ENCODE results near the gene RNF128.

Gene RNF128

GRCh38 chrX:106698693-106699092 lies 27.8 kb upstream of the RNF128 start:
- TF ChIP-seq ZNF384 (IDR thresholded peaks at IDR 0.05) (no peak), NFRKB (IDR thresholded peaks at IDR 0.05) (no peak), L3MBTL2 (conservative IDR thresholded peaks at IDR 0.05) (no peak), FOXM1 (IDR thresholded peaks at IDR 0.05; ENCODE audit: borderline replicate concordance) (no peak), ARNT (IDR thresholded peaks at IDR 0.05) (no peak), TARDBP (IDR thresholded peaks at IDR 0.05) (no peak), HDGF (IDR thresholded peaks at IDR 0.05; ENCODE audit: borderline replicate concordance) (no peak), LEF1 (IDR thresholded peaks at IDR 0.05; ENCODE audit: borderline replicate concordance) (no peak), ELF4 (IDR thresholded peaks at IDR 0.05) (no peak), FOXA1 (IDR thresholded peaks at IDR 0.05) (no peak), SUZ12 (IDR thresholded peaks at IDR 0.05) (no peak), PKNOX1 (IDR thresholded peaks at IDR 0.05) (no peak), FOXK2 (IDR thresholded peaks at IDR 0.05) (no peak), CTBP1 (IDR thresholded peaks at IDR 0.05; ENCODE audit: borderline replicate concordance) (no peak), SP1 (IDR thresholded peaks at IDR 0.05) (no peak), BHLHE40 (IDR thresholded peaks at IDR 0.05; ENCODE audit: borderline replicate concordance) (no peak)
- POLR2A ChIA-PET, result interaction anchor here (0.7 kb wide), 1 partner anchor 29 kb away, joined by 3 read pairs; no protein-coding TSS in a partner anchor
- CTCF ChIA-PET, result no interaction called here
- no peak for DNase-seq (ENCODE audit: extremely low spot score)

DNA sequence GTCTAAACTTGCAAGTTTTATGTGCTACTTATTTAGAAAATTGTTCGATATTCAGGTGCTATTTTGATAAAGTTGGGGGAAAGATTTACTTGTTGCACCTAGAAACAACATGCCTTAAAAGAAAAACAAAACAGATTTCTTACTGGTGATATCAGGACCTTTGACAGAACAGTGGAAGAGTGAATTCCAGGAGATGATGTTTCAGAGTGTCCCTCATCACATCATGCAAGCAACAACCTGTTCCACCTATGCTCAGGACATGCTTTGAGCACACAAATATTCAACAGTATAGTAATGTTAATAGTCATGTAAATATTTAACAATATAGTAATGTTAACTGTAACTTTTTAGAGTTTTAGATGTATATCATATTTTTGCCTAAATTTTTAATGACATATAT lies 23.9 kb upstream of the RNF128 start:
- ChIA-PET CTCF (no interaction called here), POLR2A (no interaction called here)
- no peak for TF ChIP-seq CTBP1 (IDR thresholded peaks at IDR 0.05; ENCODE audit: borderline replicate concordance)
- TF ChIP-seq SUZ12 (IDR thresholded peaks at IDR 0.05), result no peak
- no peak for TF ChIP-seq PKNOX1 (IDR thresholded peaks at IDR 0.05)
- no peak for TF ChIP-seq TARDBP (IDR thresholded peaks at IDR 0.05)
- no peak for TF ChIP-seq L3MBTL2 (conservative IDR thresholded peaks at IDR 0.05)
- no peak for TF ChIP-seq BHLHE40 (IDR thresholded peaks at IDR 0.05; ENCODE audit: borderline replicate concordance)
- no peak for TF ChIP-seq ZNF384 (IDR thresholded peaks at IDR 0.05)
- TF ChIP-seq LEF1 (IDR thresholded peaks at IDR 0.05; ENCODE audit: borderline replicate concordance), result no peak
- no peak for TF ChIP-seq ARNT (IDR thresholded peaks at IDR 0.05)
- TF ChIP-seq SP1 (IDR thresholded peaks at IDR 0.05), result no peak
- no peak for DNase-seq (ENCODE audit: extremely low spot score)

GRCh38 chrX:106706466-106706865 lies 20.0 kb upstream of the RNF128 start:
- CTCF ChIA-PET, result no interaction called here
- POLR2A ChIA-PET, result no interaction called here
- TF ChIP-seq LEF1 (IDR thresholded peaks at IDR 0.05; ENCODE audit: borderline replicate concordance) (no peak), L3MBTL2 (conservative IDR thresholded peaks at IDR 0.05) (no peak), ZNF384 (IDR thresholded peaks at IDR 0.05) (no peak), PKNOX1 (IDR thresholded peaks at IDR 0.05) (no peak), SUZ12 (IDR thresholded peaks at IDR 0.05) (no peak), NFRKB (IDR thresholded peaks at IDR 0.05) (no peak), SP1 (IDR thresholded peaks at IDR 0.05) (no peak), FOXM1 (IDR thresholded peaks at IDR 0.05; ENCODE audit: borderline replicate concordance) (no peak), CTBP1 (IDR thresholded peaks at IDR 0.05; ENCODE audit: borderline replicate concordance) (no peak)
- no peak for DNase-seq (ENCODE audit: extremely low spot score)

DNA sequence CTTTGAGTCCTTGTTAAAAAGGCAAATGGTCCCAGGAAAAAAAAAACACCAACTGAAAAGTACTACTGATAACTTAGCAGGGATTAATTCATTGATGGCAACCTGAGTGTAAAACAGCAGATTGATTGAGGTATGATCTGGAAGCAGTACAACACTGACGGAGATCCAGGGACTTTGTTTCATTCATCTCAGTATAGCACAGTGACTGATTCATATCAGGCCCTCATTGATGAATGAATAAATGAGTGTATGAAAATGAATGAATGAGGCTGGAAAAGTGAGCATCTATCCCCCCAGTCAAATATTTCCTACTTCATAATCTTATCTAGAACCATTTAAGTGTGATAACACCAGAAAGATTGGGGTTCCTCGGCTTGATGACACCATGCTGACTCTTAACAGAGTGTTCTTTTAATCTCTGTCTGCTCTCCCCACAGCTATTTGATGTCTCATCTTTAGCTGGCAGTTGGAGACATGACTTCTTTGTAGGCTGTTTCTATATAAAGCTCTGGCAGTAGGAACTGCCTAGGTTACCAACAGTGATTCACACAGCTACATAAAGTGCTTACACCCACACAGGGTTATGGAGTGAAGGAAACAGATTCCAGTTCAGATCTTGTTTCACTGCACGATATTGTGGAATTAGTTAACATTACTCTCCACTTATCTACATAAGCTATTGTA lies 18.6 kb upstream of the RNF128 start:
- ChIA-PET CTCF (no interaction called here), POLR2A (no interaction called here)
- no peak for DNase-seq (ENCODE audit: extremely low spot score)

DNA sequence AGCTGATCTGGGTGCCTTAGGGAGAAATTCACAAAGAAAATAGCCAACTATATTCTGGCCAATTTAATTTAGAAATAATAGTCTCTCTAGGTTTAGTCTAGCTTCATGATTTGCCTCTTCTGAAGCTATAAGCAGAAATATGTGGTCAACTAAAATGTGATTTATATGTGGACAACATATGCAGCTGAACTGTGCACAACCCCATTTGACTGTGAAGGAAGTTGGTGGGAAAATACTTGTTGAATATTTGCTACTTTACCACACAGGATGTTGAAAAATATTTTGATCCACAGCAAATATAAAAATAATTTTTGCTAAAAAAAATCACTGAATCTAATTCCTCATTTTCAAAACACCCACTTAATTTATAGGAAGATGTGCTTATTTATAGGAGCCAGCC lies 15.7 kb upstream of the RNF128 start:
- POLR2A ChIA-PET, result no interaction called here
- TF ChIP-seq FOXK2 (IDR thresholded peaks at IDR 0.05) (no peak), LEF1 (IDR thresholded peaks at IDR 0.05; ENCODE audit: borderline replicate concordance) (no peak)
- CTCF ChIA-PET, result interaction anchor here (0.7 kb wide), 1 partner anchor 16 kb away, joined by 7 read pairs; the partner anchor contains the start of gene RNF128
- DNase-seq (ENCODE audit: extremely low spot score), result no peak

More for the DNA sequence above, 18.6 kb upstream of the RNF128 start:
- no peak for TF ChIP-seq L3MBTL2 (conservative IDR thresholded peaks at IDR 0.05)
- TF ChIP-seq NFRKB (IDR thresholded peaks at IDR 0.05), result no peak
- no peak for TF ChIP-seq TARDBP (IDR thresholded peaks at IDR 0.05)
- no peak for TF ChIP-seq FOXK2 (IDR thresholded peaks at IDR 0.05)
- TF ChIP-seq ARNT (IDR thresholded peaks at IDR 0.05), result no peak
- TF ChIP-seq LEF1 (IDR thresholded peaks at IDR 0.05; ENCODE audit: borderline replicate concordance), result no peak
- no peak for TF ChIP-seq CTBP1 (IDR thresholded peaks at IDR 0.05; ENCODE audit: borderline replicate concordance)
- no peak for TF ChIP-seq BHLHE40 (IDR thresholded peaks at IDR 0.05; ENCODE audit: borderline replicate concordance)
- TF ChIP-seq SUZ12 (IDR thresholded peaks at IDR 0.05), result no peak
- no peak for TF ChIP-seq HDGF (IDR thresholded peaks at IDR 0.05; ENCODE audit: borderline replicate concordance)
- no peak for TF ChIP-seq FOXA1 (IDR thresholded peaks at IDR 0.05)
- TF ChIP-seq ZNF384 (IDR thresholded peaks at IDR 0.05), result no peak
- TF ChIP-seq SP1 (IDR thresholded peaks at IDR 0.05), result no peak
- TF ChIP-seq PKNOX1 (IDR thresholded peaks at IDR 0.05), result no peak

DNA sequence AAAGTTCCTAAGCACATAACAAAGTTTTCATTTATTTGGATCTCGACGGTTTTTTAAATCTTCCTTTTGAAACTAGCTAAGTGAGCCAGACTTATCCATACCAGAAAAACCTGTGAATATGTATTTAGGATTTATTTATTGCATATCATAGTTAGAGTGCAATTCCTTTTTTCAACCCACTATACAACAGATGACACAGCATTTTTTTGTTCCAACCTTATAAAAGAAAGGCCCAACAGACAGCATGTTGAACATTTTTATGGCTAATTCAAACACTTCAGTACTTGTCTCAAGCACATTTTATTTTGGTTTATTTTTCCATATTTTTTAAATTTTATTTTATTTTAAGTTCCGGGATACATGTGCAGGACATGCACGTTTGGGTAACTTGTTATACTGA lies 15.1 kb upstream of the RNF128 start:
- POLR2A ChIA-PET, result no interaction called here
- DNase-seq (ENCODE audit: extremely low spot score), result no peak
- TF ChIP-seq CTBP1 (IDR thresholded peaks at IDR 0.05; ENCODE audit: borderline replicate concordance) (no peak), ZNF384 (IDR thresholded peaks at IDR 0.05) (no peak)
- CTCF ChIA-PET, result no interaction called here
